VCaP (cell line): Measurements from ENCODE around the gene ADAMTS7.

Source experiments
- H3K27ac ChIP-seq: fragments of 450-650 bp; 2 replicates; pipeline ENCODE4 v1.5.1; 2017
- TF ChIP-seq, protein P1 (sequence below): fragments of 450-650 bp; conservative IDR thresholded peaks from 2 replicates; pipeline ENCODE4 v1.5.1; 2017; ENCODE audit warnings: mild to moderate bottlenecking, moderate library complexity

The ADAMTS7 gene, protein sequence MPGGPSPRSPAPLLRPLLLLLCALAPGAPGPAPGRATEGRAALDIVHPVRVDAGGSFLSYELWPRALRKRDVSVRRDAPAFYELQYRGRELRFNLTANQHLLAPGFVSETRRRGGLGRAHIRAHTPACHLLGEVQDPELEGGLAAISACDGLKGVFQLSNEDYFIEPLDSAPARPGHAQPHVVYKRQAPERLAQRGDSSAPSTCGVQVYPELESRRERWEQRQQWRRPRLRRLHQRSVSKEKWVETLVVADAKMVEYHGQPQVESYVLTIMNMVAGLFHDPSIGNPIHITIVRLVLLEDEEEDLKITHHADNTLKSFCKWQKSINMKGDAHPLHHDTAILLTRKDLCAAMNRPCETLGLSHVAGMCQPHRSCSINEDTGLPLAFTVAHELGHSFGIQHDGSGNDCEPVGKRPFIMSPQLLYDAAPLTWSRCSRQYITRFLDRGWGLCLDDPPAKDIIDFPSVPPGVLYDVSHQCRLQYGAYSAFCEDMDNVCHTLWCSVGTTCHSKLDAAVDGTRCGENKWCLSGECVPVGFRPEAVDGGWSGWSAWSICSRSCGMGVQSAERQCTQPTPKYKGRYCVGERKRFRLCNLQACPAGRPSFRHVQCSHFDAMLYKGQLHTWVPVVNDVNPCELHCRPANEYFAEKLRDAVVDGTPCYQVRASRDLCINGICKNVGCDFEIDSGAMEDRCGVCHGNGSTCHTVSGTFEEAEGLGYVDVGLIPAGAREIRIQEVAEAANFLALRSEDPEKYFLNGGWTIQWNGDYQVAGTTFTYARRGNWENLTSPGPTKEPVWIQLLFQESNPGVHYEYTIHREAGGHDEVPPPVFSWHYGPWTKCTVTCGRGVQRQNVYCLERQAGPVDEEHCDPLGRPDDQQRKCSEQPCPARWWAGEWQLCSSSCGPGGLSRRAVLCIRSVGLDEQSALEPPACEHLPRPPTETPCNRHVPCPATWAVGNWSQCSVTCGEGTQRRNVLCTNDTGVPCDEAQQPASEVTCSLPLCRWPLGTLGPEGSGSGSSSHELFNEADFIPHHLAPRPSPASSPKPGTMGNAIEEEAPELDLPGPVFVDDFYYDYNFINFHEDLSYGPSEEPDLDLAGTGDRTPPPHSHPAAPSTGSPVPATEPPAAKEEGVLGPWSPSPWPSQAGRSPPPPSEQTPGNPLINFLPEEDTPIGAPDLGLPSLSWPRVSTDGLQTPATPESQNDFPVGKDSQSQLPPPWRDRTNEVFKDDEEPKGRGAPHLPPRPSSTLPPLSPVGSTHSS (N-terminal part only)

DNA sequence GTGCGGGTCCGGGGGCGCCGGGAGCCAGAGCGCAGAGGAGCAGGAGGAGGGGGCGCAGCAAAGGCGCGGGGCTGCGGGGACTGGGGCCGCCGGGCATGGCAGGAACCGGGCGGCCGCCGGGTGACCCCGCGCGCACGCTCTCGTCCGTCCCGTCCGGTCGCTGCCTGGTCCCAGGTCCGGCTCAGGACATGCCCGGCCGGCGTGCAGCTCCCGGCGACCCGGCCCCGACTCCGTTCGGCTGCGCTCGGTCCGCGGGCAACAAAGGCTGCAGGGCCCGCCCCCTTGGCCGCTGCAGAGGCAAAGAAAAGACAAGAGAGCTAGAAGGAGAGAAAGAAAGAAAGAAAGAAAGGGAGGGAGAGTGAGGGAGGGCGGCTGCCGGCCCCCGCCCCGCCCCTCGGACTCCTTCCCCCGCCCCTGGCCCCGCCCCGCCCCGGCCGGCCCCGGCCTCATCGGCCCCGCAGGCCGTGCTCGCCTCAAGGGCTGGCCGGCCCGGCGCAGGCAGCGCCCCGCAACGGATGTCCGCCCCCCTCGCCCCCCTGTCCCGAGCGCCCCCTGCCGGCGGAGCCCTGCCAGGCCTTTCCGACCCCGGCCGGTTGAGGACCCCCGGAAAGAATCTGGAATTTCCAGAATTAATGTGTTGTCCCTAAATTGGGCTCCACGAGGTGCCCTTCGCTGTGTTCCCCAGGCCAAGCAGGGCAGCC is at the start of gene ADAMTS7:
Gene ADAMTS7 (minus strand): TSS at position 341 of the 701 bp plus-strand sequence. CDS start 244 bp downstream, at position 97.
- H3K27ac ChIP-seq: peak within 1 kb of the TSS; percentile 52; the same call in 1 of the 2 replicates
- TF ChIP-seq, protein P1, sequence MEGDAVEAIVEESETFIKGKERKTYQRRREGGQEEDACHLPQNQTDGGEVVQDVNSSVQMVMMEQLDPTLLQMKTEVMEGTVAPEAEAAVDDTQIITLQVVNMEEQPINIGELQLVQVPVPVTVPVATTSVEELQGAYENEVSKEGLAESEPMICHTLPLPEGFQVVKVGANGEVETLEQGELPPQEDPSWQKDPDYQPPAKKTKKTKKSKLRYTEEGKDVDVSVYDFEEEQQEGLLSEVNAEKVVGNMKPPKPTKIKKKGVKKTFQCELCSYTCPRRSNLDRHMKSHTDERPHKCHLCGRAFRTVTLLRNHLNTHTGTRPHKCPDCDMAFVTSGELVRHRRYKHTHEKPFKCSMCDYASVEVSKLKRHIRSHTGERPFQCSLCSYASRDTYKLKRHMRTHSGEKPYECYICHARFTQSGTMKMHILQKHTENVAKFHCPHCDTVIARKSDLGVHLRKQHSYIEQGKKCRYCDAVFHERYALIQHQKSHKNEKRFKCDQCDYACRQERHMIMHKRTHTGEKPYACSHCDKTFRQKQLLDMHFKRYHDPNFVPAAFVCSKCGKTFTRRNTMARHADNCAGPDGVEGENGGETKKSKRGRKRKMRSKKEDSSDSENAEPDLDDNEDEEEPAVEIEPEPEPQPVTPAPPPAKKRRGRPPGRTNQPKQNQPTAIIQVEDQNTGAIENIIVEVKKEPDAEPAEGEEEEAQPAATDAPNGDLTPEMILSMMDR: peak; percentile 73

DNA sequence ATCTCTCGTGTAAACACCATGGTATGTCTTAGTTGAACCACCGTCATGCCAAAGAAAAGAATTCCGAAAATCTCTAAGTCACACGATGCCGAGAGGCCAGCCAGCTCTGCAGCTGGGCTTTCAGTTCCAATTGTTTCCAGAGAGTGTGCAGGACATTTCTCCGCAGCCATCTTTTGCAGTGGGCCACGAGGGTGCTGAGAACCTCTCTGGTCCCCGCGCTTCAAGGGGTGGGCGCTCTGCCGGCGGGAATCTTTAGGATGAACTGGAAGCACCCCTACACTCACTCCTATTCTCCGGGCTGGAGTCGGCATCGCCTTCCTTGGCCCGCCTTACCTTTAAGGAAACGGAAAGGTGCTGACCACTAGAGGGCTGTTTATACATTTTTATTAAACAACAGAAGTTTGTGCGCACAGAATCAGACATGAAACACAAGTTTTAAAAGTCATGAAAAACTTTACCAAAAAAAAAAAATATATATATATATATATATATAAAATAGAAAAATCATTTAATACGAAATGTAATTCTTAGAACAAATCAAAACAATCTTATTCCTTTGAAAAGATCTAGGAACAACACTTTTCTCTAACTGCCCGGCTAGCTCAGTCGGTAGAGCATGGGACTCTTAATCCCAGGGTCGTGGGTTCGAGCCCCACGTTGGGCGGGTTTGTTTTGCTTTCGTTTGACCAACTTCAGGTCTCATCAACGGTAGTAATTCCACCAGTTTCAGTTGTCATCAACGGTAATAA is 48.9 kb upstream of the ADAMTS7 start:
- TF ChIP-seq, protein P1: peak; percentile 76
- peak overlapping the region; percentile 74 for H3K27ac ChIP-seq

DNA sequence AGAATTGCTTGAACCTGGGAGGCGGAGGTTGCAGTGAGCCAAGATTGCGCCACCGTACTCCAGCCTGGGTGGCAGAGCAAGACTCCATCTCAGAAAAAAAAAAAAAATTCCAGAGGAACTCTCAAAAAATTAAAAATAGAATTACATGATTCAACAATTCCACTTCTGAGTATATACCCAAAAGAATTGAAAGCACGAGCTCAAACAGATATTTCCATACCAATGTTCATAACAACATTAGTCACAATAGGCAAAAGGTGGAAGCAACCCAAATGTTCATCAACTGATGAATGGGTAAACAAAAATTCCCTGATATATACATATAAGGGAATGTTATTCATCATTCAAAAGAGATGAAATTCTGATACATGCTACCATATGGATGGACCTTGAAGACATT is 44.5 kb upstream of the ADAMTS7 start:
- TF ChIP-seq, protein P1: no peak
- H3K27ac ChIP-seq: no peak overlapping the region

DNA sequence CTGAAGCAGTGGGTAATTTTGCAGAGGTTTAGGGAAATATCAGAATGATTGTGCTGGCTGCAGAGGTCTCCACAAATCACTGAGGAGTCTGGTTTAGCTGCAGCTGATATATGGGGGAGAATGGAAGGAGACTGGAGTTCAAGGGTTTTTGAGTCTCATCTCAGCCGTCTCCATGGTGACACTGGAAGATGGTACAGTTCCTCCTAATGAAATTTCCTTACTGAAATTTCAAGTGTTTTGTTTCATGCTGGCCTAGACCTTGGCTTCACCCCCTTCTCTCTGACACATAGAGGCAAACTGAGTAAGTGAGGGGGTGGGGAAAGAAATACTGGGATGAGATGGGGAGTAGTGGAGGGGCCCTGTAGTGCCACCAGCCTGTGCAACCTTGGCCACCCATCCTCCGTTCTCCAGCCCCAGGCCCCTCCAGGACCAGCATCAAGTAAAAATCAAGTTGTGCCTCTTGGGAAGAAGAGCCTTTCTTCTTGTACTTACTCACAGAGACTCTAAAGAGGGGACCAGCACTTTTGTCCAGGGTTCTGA is 43.6 kb upstream of the ADAMTS7 start:
- H3K27ac ChIP-seq: no peak overlapping the region
- TF ChIP-seq, protein P1: no peak

DNA sequence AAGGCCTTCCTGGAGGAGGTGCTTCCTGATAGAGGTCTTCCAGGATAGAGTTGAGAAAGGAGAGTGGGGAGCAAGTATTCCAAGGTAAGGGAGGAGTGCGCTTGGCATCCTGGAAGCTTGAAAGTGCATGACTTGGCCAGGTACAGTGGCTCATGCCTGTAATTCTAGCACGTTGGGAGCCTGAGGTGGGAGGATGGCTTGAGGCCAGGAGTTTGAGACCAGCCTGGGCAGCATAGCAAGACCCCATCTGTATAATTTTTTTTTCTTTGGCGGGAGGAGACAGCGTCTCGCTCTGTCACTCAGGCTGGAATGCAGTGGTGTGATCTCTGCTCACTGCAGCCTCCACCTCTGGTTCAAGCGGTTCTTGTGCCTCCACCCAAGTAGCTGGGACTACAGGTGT is 42.2 kb upstream of the ADAMTS7 start:
- TF ChIP-seq, protein P1: no peak
- no peak overlapping the region for H3K27ac ChIP-seq
